HCT116 (cell line): ENCODE data around the gene VDAC1. TPM values are rescaled to one million over a fixed set of nuclear protein-coding genes. Genes with fewer than 3 reads are reported as not detected.

Experiments used
- ATAC-seq: fragments of 200-7000 bp; cut with Tn5 transposase; 2 replicates; pipeline ENCODE4 v1.9.1; 2020; ENCODE audit warnings: mild to moderate bottlenecking, moderate library complexity
- BruUV-seq: library from RNA; stranded (reverse); fragments of 400-500 nt; replicated peaks from 2 replicates; lab custom pipeline; 2021; lab: Mats Ljungman, UMichigan
- CTCF ChIA-PET: fragments of 300-600 bp; sonication (Branson Sonifier 250); formaldehyde crosslinking; loops from one replicate; lab custom pipeline; 2021; ENCODE audit warnings: antibody characterized with exemption; lab: Charles Lee
- POLR2A ChIA-PET: fragments of 300-600, 350-600 bp; sonication (Branson Sonifier 250); formaldehyde crosslinking; loops from one replicate; lab custom pipeline; 2021; ENCODE audit warnings: antibody characterized with exemption; lab: Charles Lee
- RAD21 ChIA-PET, 2 experiments: fragments of 300-600 bp; sonication (Branson Sonifier 250); formaldehyde crosslinking; loops; one replicate each; lab custom pipeline; 2023; ENCODE audit warnings: low total read pairs in 2 of 2; ENCODE audit not compliant: uncharacterized antibody in 2 of 2, unreplicated experiment in 2 of 2, low non-redundant PET in 1 of 2; lab: Charles Lee
- DNase-seq: peaks from one replicate; pipeline ENCODE4 v3.0.0-alpha.2; 2010; ENCODE audit warnings: low read depth, low spot score
- H2AFZ ChIP-seq: fragments of 200-600 bp; shearing (Covaris generic), sonication (generic); 2 replicates; pipeline ENCODE4 v1.6.1; 2017; ENCODE audit warnings: low read depth, mixed run types, mixed read lengths, antibody characterized with exemption, low read length; ENCODE audit not compliant: poor library complexity, severe bottlenecking
- H3K27ac ChIP-seq: 2 replicates; pipeline ENCODE4 v1.5.1; 2012; ENCODE audit warnings: low read depth, low read length
- H3K27me3 ChIP-seq: fragments of 200-600 bp; sonication (generic); 2 replicates; pipeline ENCODE4 v1.6.1; 2016; ENCODE audit warnings: mixed run types, low read length, mixed read lengths; ENCODE audit not compliant: insufficient read depth
- H3K36me3 ChIP-seq, 2 experiments: fragments of 200-500 bp in 1 of 2; fragments of 200-600 bp in 1 of 2; sonication (Bioruptor generic) in 1 of 2; sonication (generic) in 1 of 2; 2 replicates each; pipeline versions ENCODE4 v1.5.1 to v1.6.1; 2014 to 2016; ENCODE audit warnings: low read length in 2 of 2, inconsistent platforms in 1 of 2, mixed read lengths in 1 of 2, mixed run types in 1 of 2; ENCODE audit not compliant: insufficient read depth in 2 of 2, control insufficient read depth in 1 of 2
- H3K4me1 ChIP-seq, 2 experiments: fragments of 200-600 bp in 1 of 2; sonication (generic) in 1 of 2; 2 replicates each; pipeline versions ENCODE4 v1.5.1 to v1.6.1; 2012 to 2017; ENCODE audit warnings: low read length in 2 of 2, inconsistent platforms in 1 of 2, mild to moderate bottlenecking in 1 of 2, mixed read lengths in 1 of 2, mixed run types in 1 of 2, moderate library complexity in 1 of 2; ENCODE audit not compliant: insufficient read depth in 2 of 2, control insufficient read depth in 1 of 2
- H3K4me2 ChIP-seq: fragments of 200-600 bp; sonication (generic); 2 replicates; pipeline ENCODE4 v1.6.1; 2017; ENCODE audit warnings: mixed run types, low read length, mixed read lengths
- H3K4me3 ChIP-seq, 2 experiments: fragments of 200-600 bp in 1 of 2; sonication (generic) in 1 of 2; replicated peaks in 1 of 2; 2 replicates each; pipeline ENCODE4 v1.5.1; 2011 to 2016; ENCODE audit warnings: low read length in 2 of 2, control low read depth in 1 of 2, low read depth in 1 of 2, mild to moderate bottlenecking in 1 of 2, mixed read lengths in 1 of 2, mixed run types in 1 of 2
- H3K79me2 ChIP-seq: fragments of 200-600 bp; sonication (generic); 2 replicates; pipeline ENCODE4 v1.6.1; 2017; ENCODE audit warnings: mild to moderate bottlenecking, mixed run types, low read length, moderate library complexity, mixed read lengths; ENCODE audit not compliant: insufficient read depth
- H3K9ac ChIP-seq: fragments of 200-600 bp; sonication (generic); 2 replicates; pipeline ENCODE4 v1.6.1; 2016; ENCODE audit warnings: low read length, mixed read lengths
- H3K9me2 ChIP-seq: fragments of 200-600 bp; sonication (generic), shearing (Covaris generic); 2 replicates; pipeline ENCODE4 v1.6.1; 2017; ENCODE audit warnings: mixed run types, mild to moderate bottlenecking, moderate library complexity; ENCODE audit not compliant: insufficient read depth
- H3K9me3 ChIP-seq, 2 experiments: fragments of 200-500 bp in 1 of 2; fragments of 200-600 bp in 1 of 2; sonication (Bioruptor generic) in 1 of 2; sonication (generic) in 1 of 2; 2 replicates each; pipeline ENCODE4 v1.6.1; 2014 to 2017; ENCODE audit warnings: low read length in 2 of 2, mixed read lengths in 2 of 2, inconsistent platforms in 1 of 2, low read depth in 1 of 2, mild to moderate bottlenecking in 1 of 2, mixed run types in 1 of 2, moderate library complexity in 1 of 2; ENCODE audit not compliant: control insufficient read depth in 1 of 2, insufficient read depth in 1 of 2
- H4K20me1 ChIP-seq: fragments of 200-600 bp; sonication (generic), shearing (Covaris generic); 2 replicates; pipeline ENCODE4 v1.6.1; 2017; ENCODE audit warnings: mixed run types, mild to moderate bottlenecking, moderate library complexity; ENCODE audit not compliant: insufficient read depth
- ELF1 ChIP-seq: IDR thresholded peaks from 2 replicates; pipeline ENCODE4 v1.6.1; 2012; ENCODE audit warnings: low read depth, borderline replicate concordance
- EZH2 ChIP-seq: fragments of 200-600 bp; sonication (generic); IDR thresholded peaks from 2 replicates; pipeline ENCODE4 v1.6.1; 2017; ENCODE audit warnings: antibody characterized with exemption, mixed run types
- RAD21 ChIP-seq: IDR thresholded peaks from 2 replicates; pipeline ENCODE4 v1.6.1; 2012; ENCODE audit warnings: low read depth, mild to moderate bottlenecking
- SP1 ChIP-seq: IDR thresholded peaks from 2 replicates; pipeline ENCODE4 v1.6.1; 2012; ENCODE audit warnings: low read depth
- intact Hi-C: fragments of 100-400 bp; cut with micrococcal nuclease; formaldehyde crosslinking; loops from 2 replicates; pipeline ENCODE4 v1.10.0; 2022
- total RNA-seq: library from RNA; stranded (reverse); gene quantifications from one replicate; pipeline ENCODE4 v1.2.1, GENCODE V29; 2021; ENCODE audit not compliant: unreplicated experiment
- TF ChIP-seq, protein P1 (sequence below): IDR thresholded peaks from 2 replicates; pipeline ENCODE4 v1.6.1; 2012; ENCODE audit warnings: low read depth

The VDAC1 gene
- total RNA-seq, 1 experiment from 2014 or later, result 269 TPM

DNA sequence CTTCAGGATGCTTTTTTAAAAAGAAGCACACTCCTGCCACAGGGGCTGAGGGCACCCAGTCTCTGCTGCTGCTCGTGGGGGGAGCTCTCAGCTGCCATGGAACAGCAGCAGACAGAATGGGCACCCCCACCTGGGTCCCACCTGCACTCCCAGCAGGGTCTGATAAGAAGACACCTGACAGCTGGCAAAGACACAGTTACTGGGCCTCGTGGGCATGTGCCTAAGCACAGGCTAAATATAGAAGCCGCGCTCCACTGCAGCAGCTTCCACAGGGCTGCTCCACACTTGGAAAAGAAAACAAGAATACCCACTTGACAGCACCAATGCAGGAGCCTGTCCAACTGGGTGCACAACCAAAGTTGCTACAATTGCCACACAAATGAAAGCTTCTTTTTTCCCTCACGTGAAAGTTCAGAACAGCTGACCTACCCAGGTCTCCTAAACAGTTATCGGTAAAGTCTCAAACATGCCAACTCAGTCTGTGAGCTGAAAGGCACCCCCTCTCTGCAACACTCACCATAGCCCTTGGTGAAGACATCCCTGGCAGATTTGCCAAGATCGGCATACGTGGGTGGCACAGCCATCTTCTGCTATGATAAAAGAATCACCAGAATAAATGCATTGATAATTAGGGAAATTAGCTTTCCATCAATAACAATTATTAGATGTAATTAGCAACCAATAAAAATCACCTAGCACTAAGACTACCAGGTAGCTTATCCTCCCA lies 12.2 kb downstream of the VDAC1 start:
- H2AFZ ChIP-seq, result no peak overlapping the region
- H3K4me2 ChIP-seq, result no peak overlapping the region
- peaks cover 97% of the 10 kb centered on the region for H3K79me2 ChIP-seq
- ChIA-PET POLR2A (interaction anchor here (0.6 to 1.8 kb wide), 2 partner anchors 8 to 14 kb away, joined by 3 to 6 read pairs; no protein-coding TSS in a partner anchor), RAD21 (no interaction called here), CTCF (interaction anchor here (0.8 kb wide), 1 partner anchor 11 kb away, joined by 3 read pairs; no protein-coding TSS in a partner anchor)
- H3K9ac ChIP-seq, result no peak overlapping the region
- intact Hi-C loops, result no loop called here
- H3K4me3 ChIP-seq, result no peak overlapping the region
- H3K9me2 ChIP-seq, result no peaks in the 10 kb centered on the region
- H3K4me1 ChIP-seq, result peaks cover 0 to 13% of the 10 kb centered on the region in 2 experiments; a peak in 2 of 4 replicates
- H3K36me3 ChIP-seq, result peaks cover 31 to 39% of the 10 kb centered on the region in 2 experiments; a peak in 3 of 4 replicates
- DNase-seq, result no peak
- H4K20me1 ChIP-seq, result peaks cover 44% of the 10 kb centered on the region; the same call in 1 of the 2 replicates
- no peak for ATAC-seq
- no peaks in the 10 kb centered on the region for H3K27me3 ChIP-seq
- H3K9me3 ChIP-seq, result no peaks in the 10 kb centered on the region
- no peak for TF ChIP-seq ELF1
- TF ChIP-seq, protein P1, sequence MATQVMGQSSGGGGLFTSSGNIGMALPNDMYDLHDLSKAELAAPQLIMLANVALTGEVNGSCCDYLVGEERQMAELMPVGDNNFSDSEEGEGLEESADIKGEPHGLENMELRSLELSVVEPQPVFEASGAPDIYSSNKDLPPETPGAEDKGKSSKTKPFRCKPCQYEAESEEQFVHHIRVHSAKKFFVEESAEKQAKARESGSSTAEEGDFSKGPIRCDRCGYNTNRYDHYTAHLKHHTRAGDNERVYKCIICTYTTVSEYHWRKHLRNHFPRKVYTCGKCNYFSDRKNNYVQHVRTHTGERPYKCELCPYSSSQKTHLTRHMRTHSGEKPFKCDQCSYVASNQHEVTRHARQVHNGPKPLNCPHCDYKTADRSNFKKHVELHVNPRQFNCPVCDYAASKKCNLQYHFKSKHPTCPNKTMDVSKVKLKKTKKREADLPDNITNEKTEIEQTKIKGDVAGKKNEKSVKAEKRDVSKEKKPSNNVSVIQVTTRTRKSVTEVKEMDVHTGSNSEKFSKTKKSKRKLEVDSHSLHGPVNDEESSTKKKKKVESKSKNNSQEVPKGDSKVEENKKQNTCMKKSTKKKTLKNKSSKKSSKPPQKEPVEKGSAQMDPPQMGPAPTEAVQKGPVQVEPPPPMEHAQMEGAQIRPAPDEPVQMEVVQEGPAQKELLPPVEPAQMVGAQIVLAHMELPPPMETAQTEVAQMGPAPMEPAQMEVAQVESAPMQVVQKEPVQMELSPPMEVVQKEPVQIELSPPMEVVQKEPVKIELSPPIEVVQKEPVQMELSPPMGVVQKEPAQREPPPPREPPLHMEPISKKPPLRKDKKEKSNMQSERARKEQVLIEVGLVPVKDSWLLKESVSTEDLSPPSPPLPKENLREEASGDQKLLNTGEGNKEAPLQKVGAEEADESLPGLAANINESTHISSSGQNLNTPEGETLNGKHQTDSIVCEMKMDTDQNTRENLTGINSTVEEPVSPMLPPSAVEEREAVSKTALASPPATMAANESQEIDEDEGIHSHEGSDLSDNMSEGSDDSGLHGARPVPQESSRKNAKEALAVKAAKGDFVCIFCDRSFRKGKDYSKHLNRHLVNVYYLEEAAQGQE, result no peak
- TF ChIP-seq SP1, result no peak
- TF ChIP-seq RAD21, result no peak
- no peak for TF ChIP-seq EZH2
- TF ChIP-seq, all 23 proteins: peak for 0
- BruUV-seq, result no TSS peak
- H3K27ac ChIP-seq, result no peak overlapping the region
